Hindlimb muscle (tissue), 1 donor: ENCODE results near the gene PLAC8. TPM values are rescaled to one million over a fixed set of nuclear protein-coding genes. Genes with fewer than 3 reads are reported as not detected.
"Not testable (repeated sequence)": the region's sequence is repeated elsewhere in the genome, so short reads cannot be mapped to it uniquely, and the experiment has no call there.

Experiments used
- DNase-seq: peaks from one replicate; pipeline ENCODE4 v3.0.0-alpha.2; 2013
- polyA plus RNA-seq: library from polyadenylated mRNA; unstranded; fragments of 120-200 nt; gene quantifications from one replicate; pipeline ENCODE4 v1.2.1, GENCODE V29; 2013; ENCODE audit not compliant: insufficient read length

The PLAC8 gene
- polyA plus RNA-seq, 1 donor: 1.1 TPM

- no peak for DNase-seq
These were observed 47.4 kb downstream of the PLAC8 start for GRCh38 chr4:83067058-83067639.

GRCh38 chr4:83065266-83065665, 49.3 kb downstream of the PLAC8 start:
- no peak for DNase-seq

- DNase-seq: no peak
These were observed 51.8 kb downstream of the PLAC8 start for GRCh38 chr4:83062739-83063138.

GRCh38 chr4:83054928-83055327, 59.6 kb downstream of the PLAC8 start:
- DNase-seq: no peak

- DNase-seq: not testable (repeated sequence)
These were observed 65.7 kb downstream of the PLAC8 start for GRCh38 chr4:83048781-83049180.

- no peak for DNase-seq
These were observed 67.6 kb downstream of the PLAC8 start for GRCh38 chr4:83046693-83047473.

- DNase-seq: no peak
These were observed 70.6 kb downstream of the PLAC8 start for GRCh38 chr4:83043801-83044407.

- DNase-seq: not testable (repeated sequence)
These were observed 71.4 kb downstream of the PLAC8 start for GRCh38 chr4:83043157-83043556.

GRCh38 chr4:83040269-83040668, 74.3 kb downstream of the PLAC8 start:
- DNase-seq: no peak

Other genes starting within 250 kb of the PLAC8 start
- gene SEC31A, start 223.6 kb downstream of the PLAC8 start, polyA plus RNA-seq: 161 TPM
- gene THAP9, start 214.0 kb downstream of the PLAC8 start, polyA plus RNA-seq: 7.8 TPM
- gene LIN54, start 103.9 kb downstream of the PLAC8 start, polyA plus RNA-seq: 7.8 TPM
- 50.7 TPM for gene COPS4, start 79.5 kb downstream of the PLAC8 start, polyA plus RNA-seq
- gene COQ2, start 170.1 kb upstream of the PLAC8 start, polyA plus RNA-seq: 8.2 TPM
- gene HPSE, start 220.1 kb upstream of the PLAC8 start, polyA plus RNA-seq: 0.86 TPM